HCT116 (cell line): ENCODE measurements around the gene CILP2.

Source experiments
- CEBPB ChIP-seq: IDR thresholded peaks from 2 replicates; pipeline ENCODE4 v1.6.1; 2012; ENCODE audit warnings: low read depth
- CTCF ChIP-seq, 3 experiments: fragments of 200-600 bp in 1 of 3; sonication (generic) in 1 of 3; IDR thresholded peaks in 2 of 3; conservative IDR thresholded peaks in 1 of 3; 2 replicates each; pipeline ENCODE4 v1.5.1; 2012 to 2017; ENCODE audit warnings: low read depth in 2 of 3, low read length in 2 of 3, antibody characterized with exemption in 1 of 3, borderline replicate concordance in 1 of 3, control low read depth in 1 of 3, mild to moderate bottlenecking in 1 of 3, mixed read lengths in 1 of 3, mixed run types in 1 of 3, moderate library complexity in 1 of 3; ENCODE audit not compliant: insufficient read depth in 1 of 3
- EZH2 ChIP-seq: fragments of 200-600 bp; sonication (generic); IDR thresholded peaks from 2 replicates; pipeline ENCODE4 v1.6.1; 2017; ENCODE audit warnings: antibody characterized with exemption, mixed run types
- EZH2phosphoT487 ChIP-seq: fragments of 200-600 bp; IDR thresholded peaks from 2 replicates; pipeline ENCODE4 v1.6.1; 2018; ENCODE audit warnings: antibody characterized with exemption, borderline replicate concordance
- FOSL1 ChIP-seq: IDR thresholded peaks from 2 replicates; pipeline ENCODE4 v1.6.1; 2012; ENCODE audit warnings: low read depth
- JUND ChIP-seq: IDR thresholded peaks from 2 replicates; pipeline ENCODE4 v1.6.1; 2012
- POLR2AphosphoS5 ChIP-seq: IDR thresholded peaks from 2 replicates; pipeline ENCODE4 v1.6.1; 2011; ENCODE audit warnings: mild to moderate bottlenecking, low read depth, low read length, moderate library complexity
- RAD21 ChIP-seq: IDR thresholded peaks from 2 replicates; pipeline ENCODE4 v1.6.1; 2012; ENCODE audit warnings: low read depth, mild to moderate bottlenecking
- SIN3A ChIP-seq: IDR thresholded peaks from 2 replicates; pipeline ENCODE4 v1.6.1; 2012; ENCODE audit warnings: low read depth
- SP1 ChIP-seq: IDR thresholded peaks from 2 replicates; pipeline ENCODE4 v1.6.1; 2012; ENCODE audit warnings: low read depth
- TCF7L2 ChIP-seq: IDR thresholded peaks from 2 replicates; pipeline ENCODE4 v1.7.0; 2011; ENCODE audit warnings: borderline replicate concordance, inconsistent platforms; ENCODE audit not compliant: insufficient read depth, insufficient read length; ENCODE audit errors: extremely low read depth
- YY1 ChIP-seq: IDR thresholded peaks from 2 replicates; pipeline ENCODE4 v1.6.1; 2011; ENCODE audit warnings: low read length, low read depth, moderate library complexity, mild to moderate bottlenecking; ENCODE audit not compliant: insufficient replicate concordance; ENCODE audit errors: extremely low read depth
- TF ChIP-seq, protein P1 (sequence below): IDR thresholded peaks from 2 replicates; pipeline ENCODE4 v1.6.1; 2012

GRCh38 chr19:19562665-19563347 lies 24.7 kb downstream of the CILP2 start:
- TF ChIP-seq RAD21 (peak; percentile 37), SIN3A (no peak), POLR2AphosphoS5 (no peak), EZH2 (no peak), YY1 (no peak), CTCF (IDR thresholded peaks at IDR 0.05 in 2 of 3, conservative IDR thresholded peaks at IDR 0.05 in 1 of 3; ENCODE audit: borderline replicate concordance in 1 of 3, insufficient read depth in 1 of 3, low read depth in 2 of 3, low read length in 2 of 3) (0 out of 6 replicates have a peak, but pooled peaks of 1 of the 3 experiments have one; percentile 8), CEBPB (no peak), EZH2phosphoT487 (no peak), SP1 (no peak), FOSL1 (no peak), TCF7L2 (no peak), JUND (no peak)
- TF ChIP-seq, protein P1, sequence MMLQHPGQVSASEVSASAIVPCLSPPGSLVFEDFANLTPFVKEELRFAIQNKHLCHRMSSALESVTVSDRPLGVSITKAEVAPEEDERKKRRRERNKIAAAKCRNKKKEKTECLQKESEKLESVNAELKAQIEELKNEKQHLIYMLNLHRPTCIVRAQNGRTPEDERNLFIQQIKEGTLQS, result no peak
